WI38 (cell line): ENCODE results near the gene POMT1.

Experiments used
- H3K4me3 ChIP-seq: 2 replicates; pipeline ENCODE4 v1.5.1; 2011; ENCODE audit warnings: low read depth, mild to moderate bottlenecking, control low read depth, low read length
- TF ChIP-seq, protein P1 (sequence below): IDR thresholded peaks from 2 replicates; pipeline ENCODE4 v1.5.1; 2012; ENCODE audit warnings: low read depth, mild to moderate bottlenecking, control low read depth, low read length

POMT1 gene

GRCh38 chr9:131496844-131497405, 5.8 kb upstream of the POMT1 start:
- TF ChIP-seq, protein P1, sequence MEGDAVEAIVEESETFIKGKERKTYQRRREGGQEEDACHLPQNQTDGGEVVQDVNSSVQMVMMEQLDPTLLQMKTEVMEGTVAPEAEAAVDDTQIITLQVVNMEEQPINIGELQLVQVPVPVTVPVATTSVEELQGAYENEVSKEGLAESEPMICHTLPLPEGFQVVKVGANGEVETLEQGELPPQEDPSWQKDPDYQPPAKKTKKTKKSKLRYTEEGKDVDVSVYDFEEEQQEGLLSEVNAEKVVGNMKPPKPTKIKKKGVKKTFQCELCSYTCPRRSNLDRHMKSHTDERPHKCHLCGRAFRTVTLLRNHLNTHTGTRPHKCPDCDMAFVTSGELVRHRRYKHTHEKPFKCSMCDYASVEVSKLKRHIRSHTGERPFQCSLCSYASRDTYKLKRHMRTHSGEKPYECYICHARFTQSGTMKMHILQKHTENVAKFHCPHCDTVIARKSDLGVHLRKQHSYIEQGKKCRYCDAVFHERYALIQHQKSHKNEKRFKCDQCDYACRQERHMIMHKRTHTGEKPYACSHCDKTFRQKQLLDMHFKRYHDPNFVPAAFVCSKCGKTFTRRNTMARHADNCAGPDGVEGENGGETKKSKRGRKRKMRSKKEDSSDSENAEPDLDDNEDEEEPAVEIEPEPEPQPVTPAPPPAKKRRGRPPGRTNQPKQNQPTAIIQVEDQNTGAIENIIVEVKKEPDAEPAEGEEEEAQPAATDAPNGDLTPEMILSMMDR: no peak
- no peak overlapping the region for H3K4me3 ChIP-seq

- TF ChIP-seq, protein P1: no peak
- no peak overlapping the region for H3K4me3 ChIP-seq
Measured at GRCh38 chr9:131499254-131499767, 3.4 kb upstream of the POMT1 start.

GRCh38 chr9:131500377-131500776, 2.3 kb upstream of the POMT1 start:
- TF ChIP-seq, protein P1: no peak
- no peak overlapping the region for H3K4me3 ChIP-seq

- no peak overlapping the region for H3K4me3 ChIP-seq
- TF ChIP-seq, protein P1: no peak
Measured at GRCh38 chr9:131500939-131501541, 1.7 kb upstream of the POMT1 start.

DNA sequence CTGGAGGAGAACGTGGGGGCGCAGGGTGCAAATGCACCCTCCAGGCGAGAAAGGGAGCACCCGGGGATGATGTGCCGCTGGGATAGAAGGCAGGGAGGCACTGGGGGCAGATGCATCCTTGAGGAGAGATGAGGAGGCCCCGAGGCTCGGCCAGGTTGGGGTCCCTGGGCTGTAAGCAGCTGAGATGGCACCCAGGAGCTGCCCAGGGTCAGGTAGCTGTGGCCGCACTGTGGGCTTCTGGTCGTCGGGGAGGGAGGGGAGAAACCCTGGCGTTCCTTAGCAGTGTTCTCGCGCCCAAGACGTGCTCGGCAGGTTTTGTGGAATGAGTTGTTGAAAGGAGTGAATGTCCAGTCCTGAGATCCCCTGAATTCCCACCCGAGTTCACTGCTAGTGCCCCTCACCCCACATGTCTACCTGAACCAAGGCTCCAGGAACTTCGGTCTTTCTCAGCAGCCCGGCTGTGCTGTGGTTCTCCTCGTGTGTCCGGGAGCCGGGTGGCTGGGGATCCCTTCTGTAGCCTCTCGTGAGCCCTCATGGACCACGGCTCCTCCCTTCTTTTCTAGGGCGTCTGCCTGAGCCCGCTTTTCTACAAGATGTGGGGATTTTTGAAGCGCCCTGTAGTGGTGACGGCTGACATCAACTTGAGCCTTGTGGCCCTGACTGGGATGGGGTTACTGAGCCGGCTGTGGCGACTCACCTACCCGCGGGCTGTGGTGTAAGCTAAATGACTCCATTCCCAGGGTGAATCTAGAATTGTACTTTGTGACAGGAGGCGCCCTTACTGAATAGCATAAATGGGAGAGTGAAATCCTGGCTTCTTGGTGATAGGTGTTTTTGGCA, 1.1 kb downstream of the POMT1 start:
- TF ChIP-seq, protein P1: no peak
- peak overlapping the region; percentile 85 for H3K4me3 ChIP-seq

- no peak overlapping the region for H3K4me3 ChIP-seq
- TF ChIP-seq, protein P1: no peak
Measured at GRCh38 chr9:131505012-131505411, 2.3 kb downstream of the POMT1 start.

DNA sequence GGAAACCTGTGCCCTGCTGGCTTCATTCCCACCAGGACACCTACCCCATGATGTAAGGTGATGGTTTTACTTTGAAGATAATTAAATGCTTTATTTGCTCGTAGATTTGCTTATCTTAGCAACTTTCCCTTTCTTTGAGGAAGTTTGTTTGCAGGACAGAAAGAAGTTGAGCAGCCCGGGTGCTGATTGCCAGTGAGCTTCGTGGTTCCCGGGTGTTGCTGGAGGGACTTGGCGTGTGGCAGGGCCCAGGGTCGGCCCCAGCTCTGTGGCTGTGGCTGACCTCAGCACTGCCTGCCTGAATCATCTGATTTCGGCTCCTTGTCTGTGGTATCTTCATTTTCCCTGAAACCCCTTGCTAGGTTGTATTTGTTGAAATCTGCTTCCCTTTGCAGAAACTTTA, 8.7 kb downstream of the POMT1 start:
- TF ChIP-seq, protein P1: no peak
- H3K4me3 ChIP-seq: no peak overlapping the region
